SIG-M5 treated with dmso at 0.1 percent for 504 hours (cell line): ENCODE data around the gene FLACC1.
"Not testable (repeated sequence)": the region's sequence is repeated elsewhere in the genome, so short reads cannot be mapped to it uniquely, and the experiment has no call there.

Experiments
- DNase-seq: peaks from one replicate; lab custom pipeline; 2025; ENCODE audit not compliant: unreplicated experiment; lab: John Stamatoyannopoulos, UW

Gene FLACC1, protein sequence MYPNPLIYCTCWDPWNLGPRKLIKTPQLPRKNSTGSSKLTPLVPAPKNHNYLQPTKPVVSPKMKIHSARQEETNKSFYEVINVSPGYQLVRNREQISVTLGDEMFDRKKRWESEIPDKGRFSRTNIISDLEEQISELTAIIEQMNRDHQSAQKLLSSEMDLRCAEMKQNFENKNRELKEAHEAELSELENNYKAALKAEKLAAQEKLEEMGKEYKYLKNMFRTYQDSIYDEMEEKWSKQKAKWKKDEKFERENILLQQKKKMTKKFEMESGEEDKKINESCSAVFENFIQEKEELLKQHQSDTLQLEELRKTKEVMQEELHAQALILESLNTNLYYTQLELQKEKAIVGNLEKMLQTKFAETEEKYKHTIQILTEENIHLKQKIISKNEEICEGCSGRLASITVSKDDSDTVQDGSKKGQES

DNA sequence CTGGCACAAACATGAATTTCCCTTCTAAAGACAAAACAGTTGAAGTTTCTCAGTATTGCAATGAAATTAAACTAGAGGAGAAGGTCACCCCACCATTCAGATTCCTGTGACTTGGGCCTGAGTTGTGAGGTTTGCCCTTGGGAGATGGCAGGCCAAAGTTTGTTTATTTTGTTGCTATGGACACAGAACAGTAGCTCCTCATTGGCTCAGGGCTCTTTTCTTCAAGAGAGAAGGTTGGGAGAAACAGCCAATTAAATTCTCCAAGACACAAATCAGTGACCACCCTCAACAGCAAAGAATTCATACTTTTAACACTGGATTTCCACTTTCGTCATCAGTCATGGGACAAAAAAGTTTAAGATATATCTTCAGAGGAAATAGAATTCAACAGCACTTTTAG, at the start of gene FLACC1:
Gene FLACC1 (minus strand): TSS at position 125 of the 400 bp plus-strand sequence. CDS start 5,941 bp downstream, outside the sequence.
- peak; percentile 45 for DNase-seq

DNA sequence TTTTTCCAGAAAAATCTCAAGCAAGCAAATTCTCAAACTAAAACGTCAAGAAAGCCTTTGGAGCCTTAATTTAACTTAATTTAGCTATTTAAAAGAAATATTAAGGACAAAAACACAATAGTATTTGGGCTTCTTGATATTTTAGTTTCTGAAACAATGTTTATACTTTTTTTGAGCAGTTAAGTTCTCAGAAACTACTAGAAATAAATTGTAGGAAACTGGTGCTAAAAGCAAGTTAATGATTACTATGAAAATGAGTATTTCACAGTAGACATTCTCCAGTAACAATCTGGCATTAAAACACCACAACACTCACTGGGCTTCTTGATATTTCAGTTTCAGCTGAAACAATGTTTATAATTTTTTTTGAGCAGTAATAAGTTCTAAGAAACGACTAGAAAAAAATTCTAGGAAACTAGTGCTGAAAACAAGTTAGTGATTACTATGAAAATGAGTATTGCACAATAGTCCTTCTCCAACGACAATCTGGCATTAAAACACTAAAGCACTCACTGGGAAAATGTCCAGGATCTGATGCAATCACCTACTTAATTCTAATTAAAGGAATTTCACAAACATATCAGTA, 49.0 kb upstream of the FLACC1 start:
- DNase-seq = no peak

DNA sequence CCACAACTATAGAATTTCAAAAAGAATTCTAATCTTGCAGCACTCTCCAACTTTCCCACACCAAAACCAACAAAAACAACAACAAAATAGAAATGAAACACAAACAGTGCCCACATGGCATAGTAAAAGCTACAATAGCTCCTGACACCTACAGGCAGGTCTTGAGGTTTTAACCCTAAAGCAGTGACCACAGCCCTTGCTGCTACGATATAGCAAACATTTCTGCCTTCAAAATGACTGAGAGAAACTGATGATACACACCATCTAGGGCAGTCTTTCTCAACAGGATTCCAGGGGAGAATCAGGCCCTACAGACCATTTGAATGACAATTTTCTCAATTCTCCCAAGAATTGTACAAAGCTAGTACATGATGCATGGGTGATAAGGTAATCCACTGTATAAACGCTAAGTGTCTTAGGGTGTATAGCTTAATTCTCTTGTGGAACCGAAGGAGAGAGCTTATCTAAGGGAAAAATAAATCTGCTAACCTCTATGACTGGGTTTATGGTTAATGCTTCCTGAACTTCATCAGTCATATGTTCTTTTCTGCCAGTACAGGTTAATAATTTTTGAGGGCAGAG, 47.6 kb upstream of the FLACC1 start:
- no peak for DNase-seq

DNA sequence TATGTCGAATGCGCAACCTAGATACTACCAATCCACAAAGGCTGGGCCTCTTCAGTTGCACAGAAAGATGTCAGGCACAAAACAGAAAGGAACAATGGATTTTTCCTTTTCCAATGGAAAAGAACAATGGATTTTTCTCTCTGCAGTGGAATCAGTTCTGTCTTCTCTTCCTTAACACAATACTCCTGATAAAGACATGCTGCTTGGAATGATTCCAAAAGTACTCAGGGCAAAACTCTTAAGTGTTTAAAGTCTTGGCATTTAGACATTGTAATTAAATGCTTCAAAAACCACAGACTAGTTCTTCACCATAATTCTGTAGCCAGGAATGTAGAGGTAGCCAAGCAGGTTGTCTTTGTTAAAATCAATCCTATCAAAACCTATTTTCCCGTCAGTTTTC, 46.7 kb upstream of the FLACC1 start:
- DNase-seq = no peak

DNA sequence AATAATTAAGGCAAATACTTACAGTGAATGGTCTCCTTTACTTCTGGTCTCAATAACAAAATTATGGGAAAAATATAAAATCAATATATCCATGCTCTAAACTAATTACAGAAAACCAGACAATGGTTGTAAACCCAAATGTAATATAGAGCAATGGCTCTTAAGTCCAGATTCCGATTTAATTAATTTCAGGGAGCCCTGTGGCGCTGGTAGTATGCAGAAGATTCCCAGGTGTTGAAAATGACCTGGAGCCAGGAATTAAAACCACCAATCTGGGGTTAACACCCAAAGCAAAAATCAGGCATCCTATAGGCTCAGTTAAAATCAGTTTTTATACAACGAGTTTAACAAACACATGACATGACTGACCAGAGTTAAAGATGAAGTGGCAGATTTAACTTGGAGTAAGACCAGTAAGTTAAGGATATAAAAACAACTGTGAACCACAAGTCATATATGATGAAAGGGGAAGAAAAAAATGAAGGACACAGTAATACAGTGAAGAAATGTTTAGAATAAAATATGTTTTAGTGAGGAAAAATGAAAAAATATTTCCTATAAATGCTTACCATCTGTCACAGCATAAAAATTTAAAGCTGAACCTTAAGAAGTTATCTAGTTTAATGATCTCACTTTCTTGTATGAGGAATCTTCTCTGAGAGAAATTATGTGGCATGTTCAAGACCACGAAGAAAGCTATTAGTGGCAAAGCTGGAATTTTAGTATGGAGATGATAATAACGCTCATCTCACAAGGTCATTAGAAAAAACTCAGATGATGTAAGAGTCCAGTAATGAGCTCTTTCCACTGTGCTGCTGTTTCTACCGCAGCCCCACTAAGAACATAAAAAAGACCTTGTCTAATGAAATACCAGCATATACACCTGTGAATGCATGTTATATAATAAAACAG, 45.8 kb upstream of the FLACC1 start:
- DNase-seq = no peak

DNA sequence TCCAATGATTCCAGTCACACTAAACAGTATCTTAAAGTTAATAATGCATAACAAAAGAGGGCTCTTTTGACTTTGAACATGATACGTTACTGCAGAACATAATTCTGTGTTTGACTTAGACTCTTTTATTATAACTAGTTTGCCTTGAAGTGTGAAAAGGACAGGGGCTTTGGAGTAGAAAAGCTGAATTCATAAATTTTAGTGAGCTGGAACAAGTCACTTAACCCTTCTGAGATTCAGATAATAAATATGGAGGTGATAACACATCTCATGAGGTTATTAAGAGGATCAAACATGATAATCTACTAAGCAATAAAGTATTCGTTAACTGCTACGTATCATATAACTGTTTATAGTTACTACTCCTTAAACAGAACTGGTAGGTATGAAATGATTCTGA, 44.7 kb upstream of the FLACC1 start:
- DNase-seq = no peak

DNA sequence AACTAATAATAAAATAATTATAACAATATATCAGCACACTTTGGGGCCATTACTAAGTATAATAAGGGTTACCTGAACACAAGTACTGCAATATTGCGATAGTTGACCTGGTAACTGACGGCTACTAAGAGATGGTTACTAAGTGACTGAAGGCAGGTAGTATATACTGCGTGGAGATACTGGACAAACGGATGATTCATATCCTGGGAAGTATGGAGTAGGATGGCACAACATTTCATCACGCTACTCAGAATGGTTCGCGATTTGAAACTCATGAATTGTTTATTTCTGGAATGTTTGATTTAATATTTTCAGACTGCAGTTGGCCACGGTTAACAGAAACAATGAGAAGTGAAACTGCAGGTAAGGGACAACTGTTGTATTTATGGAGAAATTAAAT, 39.5 kb upstream of the FLACC1 start:
- no peak for DNase-seq

DNA sequence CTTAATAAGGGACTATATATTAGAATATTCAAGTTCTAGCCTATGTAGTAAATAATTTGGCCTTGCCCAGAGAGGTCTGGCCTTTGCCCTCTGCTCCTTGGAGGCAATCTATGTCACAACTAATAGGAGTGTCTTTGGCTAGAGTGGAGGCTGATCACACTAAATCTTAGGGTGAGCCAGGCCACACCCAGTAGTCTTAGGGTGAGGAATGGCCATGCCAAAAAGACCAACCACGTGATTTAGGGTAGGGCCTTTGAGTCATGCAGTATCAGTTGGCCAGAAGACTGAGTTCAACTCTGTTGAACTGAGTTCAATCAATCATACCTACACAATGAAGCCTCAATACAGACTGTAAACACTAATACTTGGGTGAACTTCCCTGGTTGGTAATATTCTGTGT, 26.0 kb upstream of the FLACC1 start:
- DNase-seq = no peak

DNA sequence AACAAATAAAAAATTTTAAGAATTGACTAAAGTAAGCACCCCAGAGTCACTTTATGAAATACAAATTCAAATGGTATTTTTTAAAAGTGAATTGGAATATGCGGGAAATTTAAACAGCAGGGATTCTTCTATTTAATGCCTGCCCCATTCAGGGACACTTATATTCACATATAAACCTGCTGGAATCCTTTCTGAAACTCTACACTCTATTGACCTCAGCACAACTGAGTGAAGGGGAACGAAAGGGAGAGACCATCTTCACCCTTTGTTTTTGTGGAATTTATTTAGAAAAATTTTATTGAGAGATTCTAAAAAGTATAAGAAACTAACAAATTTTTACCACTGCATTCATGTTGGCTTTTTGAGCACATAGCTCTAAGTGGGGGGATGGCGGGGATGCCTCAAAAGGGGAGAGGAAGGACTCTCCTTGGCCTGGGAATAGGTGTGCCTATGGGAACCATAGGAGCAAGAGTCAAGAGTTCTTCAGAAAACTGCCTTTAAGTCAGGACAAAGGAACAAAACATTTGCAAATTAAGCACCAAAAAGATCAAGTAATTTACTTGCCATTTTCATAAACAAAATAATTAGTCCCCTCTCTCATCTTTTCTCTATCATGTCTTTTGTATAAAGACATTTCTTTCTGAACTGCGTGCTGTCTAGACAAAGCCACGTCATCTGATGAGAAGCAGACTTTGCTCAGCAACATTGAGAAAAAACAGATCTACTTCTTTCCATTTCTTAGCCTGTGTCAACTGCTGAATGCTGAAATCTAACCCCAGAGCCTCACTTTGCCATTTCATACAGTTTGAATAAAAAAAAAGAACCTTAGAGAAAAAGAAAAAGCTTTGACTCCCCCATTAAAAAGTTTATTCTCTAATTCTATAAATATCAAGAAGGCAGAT, 21.6 kb upstream of the FLACC1 start:
- no peak for DNase-seq

DNA sequence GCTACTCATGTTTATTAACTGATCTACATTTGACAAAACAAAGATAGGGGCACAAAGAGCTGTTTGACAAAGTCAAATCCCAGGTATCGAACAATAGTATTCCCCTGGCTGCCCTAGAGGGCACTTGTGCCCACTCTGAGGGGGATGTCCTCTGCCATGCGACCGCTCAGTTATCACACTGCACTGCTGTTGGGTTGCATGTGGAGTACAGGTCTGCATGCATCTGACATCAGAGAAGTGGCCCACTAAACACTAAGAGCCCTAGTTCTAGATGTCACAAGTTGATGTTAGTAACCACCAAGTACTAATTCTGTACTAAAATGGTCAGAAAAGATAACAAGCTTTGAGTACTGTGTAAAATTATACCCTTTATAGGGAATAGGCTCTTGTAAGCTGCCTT, 20.1 kb upstream of the FLACC1 start:
- no peak for DNase-seq

DNA sequence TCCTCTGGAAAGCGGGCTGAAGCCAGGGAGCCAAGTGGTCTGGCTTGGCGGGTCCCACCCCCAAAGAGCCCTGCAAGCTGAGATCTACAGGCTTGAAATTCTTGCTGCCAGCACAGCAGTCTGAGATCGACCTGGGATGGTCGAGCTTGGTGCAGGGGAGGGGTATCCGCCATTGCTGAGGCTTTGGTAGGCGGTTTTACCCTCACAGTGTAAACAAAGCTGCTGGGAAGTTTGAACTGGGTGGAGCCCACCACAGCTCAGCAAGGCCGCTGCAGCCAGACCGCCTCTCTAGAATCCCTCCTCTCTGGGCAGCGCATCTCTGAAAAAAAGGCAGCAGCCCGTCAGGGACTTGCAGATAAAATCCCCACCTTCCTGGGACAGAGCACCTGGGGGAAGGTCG, 12.6 kb upstream of the FLACC1 start:
- DNase-seq = no peak

DNA sequence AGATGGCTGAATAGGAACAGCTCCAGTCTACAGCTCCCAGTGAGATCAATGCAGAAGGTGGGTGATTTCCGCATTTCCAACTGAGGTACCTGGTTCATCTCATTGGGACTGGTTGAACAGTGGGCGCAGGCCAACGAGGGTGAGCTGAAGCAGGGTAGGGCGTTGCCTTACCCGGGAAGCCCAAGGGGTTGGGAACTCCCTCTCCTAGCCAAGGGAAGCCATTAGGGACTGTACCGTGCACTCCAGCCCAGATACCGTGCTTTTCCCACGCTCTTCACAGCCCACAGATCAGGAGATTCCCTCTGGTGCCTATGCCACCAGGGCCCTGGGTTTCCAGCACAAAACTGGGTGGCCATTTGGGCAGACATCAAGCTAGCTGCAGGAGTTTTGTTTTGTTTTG, 12.2 kb upstream of the FLACC1 start:
- DNase-seq = not testable (repeated sequence)

DNA sequence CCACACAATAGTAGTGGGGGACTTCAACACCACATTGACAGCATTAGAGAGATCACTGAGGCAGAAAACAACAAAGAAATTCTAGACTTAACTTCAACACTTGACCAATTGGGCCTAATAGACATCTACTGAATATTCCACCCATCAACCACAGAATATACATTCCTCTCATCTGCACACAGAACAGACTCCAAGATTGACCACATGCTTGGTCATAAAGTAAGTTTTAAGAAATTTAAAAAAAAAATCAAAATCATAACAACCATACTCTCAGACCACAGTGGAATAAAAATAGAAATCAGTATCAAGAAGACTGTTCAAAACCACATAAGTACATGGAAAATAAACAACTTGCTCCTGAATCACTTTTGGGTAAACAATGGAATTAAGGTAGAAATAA, 9.0 kb upstream of the FLACC1 start:
- DNase-seq = no peak

DNA sequence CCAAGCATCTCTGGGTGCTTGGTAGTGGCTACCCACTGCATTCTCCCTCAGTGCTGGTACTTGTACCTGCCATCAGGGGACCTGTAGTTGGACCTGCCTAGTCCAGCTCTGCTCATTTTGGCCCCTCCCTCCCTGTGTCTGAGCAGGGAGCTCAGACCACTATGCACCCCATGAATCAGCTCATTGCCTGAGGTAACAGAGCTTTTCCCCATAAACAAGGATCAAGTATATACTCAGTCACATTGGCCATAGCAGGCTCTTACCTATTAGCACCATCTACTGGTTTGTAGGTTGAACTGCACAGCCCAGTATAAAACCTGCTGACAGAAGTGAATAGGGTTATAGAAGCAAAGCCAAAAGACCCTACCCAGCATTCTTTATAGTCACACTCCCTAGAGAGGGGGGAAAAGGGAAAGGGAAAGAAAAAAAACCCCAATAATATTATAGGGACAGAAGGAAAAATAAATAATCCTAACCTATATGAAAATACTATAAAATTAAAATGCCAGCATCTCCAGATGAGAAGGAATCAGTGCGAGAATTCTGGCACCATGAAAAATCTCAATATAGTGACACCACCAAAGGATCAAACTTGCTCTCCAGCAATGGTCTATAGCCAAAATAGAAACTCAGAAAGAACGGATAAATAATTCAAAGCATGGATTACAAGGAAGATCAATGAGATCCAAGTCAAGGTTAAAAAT, 6.9 kb upstream of the FLACC1 start:
- peak; percentile 66 for DNase-seq

DNA sequence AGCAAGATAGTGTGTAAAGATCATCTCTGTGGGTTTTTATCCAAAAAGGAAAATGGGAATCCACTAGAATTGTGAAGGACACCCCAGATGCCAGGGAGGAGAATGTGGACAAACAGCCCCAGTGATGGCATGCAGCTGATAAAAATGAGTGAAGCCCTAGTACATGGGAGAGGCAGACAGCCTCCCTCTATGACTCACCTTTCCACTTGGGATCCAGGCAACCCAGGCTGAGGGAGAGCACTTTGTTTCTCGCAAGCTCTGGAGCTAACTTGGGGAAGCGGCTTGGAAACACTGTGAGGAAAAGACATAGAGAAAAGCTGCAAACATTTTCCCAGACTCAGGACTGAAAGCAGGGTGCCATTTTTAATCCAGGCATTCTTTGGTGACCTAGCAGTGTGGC, 5.3 kb upstream of the FLACC1 start:
- no peak for DNase-seq

DNA sequence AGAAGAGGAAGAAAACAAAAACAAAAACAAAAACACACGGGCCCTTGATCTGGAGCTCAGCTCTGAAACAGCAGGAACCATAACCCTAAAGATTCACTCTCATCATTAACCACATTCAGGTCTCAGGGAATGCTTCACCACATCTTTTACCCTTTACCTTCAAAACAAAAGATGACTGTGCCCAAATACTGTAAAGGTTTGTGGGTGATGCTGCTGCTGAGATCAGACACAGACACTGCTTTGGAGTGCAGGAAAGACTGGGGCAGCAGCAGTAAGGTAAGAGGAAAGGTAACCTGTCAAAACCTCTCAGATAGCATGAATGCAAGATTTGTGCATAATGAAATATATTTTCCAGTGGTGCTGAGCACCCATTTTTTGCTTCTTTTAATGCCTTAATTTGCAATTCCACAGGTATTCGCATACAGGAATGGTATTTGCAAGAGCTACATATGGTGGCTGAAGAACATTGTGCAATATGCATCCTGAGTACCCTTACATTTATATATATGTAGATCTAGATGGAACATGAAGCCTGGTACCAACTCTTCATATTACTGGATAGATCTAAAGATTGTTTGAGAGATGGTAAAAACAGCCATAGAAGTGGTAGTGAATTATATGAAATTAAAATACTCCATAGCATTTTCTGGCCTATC, 4.1 kb upstream of the FLACC1 start:
- DNase-seq = no peak

DNA sequence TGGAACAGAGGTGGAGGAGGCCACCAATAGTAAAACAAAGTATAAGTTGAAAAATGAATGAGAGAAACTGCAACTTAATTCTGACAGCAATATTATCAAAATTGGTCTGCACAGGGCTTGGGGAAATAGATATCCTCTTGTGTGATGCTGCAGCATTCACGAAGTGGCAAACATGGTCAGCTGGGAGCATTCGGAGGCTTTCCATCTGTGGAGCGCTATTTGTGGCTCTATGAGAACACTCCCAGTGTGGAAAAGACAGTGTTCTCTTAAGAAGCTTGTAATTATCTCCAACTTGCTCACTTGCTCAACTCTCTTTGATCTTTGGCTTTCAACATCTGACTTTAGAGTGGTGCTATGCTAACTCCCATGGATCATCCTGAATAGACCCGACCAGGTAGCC, 3.1 kb upstream of the FLACC1 start:
- no peak for DNase-seq

DNA sequence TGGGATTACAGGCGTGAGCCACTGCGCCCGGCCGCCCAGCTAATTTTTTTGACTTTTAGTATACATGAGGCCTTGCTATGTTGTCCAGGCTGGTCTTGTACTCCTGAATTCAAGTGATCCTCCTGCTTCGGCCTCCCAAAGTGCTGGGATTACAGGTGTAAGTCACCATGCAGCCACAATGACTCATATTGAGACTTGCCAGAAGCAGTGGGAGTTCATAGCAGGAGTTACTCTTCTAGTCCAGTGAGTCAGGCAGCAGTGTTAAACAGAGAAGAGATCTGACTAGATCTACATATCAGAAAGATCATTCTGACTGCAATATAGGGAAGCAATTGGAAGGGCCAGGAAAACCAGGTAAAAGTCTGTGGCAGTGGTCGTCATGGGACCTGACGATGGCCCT, 1.5 kb upstream of the FLACC1 start:
- no peak for DNase-seq

DNA sequence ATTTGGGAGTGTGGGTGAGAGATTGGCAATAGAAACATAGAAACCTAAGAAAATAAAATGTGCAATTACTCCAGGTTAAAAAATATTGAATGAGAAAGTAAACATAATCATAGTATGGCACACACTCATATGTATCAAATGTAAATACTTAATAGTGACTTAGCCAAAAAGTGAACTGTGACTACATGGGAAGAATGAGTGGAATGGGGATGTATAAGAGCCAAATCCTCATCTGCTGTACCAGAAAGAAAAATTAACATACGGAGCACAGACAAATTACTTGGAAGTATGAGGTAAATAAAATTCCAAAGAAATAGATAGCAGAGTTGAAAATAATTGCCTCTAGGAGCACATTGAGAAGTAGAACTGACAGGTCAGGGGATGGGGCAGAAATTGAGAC, 4.0 kb downstream of the FLACC1 start:
- no peak for DNase-seq
